ENCODE results near the gene BRSK1. TPM values are rescaled to one million over a fixed set of nuclear protein-coding genes. Genes with fewer than 3 reads are reported as not detected.
"Not testable (repeated sequence)": the region's sequence is repeated elsewhere in the genome, so short reads cannot be mapped to it uniquely, and the experiment has no call there.

The BRSK1 gene
- polyA plus RNA-seq, 2 of the 4 experiments (the other 2 are of a cell fraction), result 5.4 to 6.6 TPM

DNA sequence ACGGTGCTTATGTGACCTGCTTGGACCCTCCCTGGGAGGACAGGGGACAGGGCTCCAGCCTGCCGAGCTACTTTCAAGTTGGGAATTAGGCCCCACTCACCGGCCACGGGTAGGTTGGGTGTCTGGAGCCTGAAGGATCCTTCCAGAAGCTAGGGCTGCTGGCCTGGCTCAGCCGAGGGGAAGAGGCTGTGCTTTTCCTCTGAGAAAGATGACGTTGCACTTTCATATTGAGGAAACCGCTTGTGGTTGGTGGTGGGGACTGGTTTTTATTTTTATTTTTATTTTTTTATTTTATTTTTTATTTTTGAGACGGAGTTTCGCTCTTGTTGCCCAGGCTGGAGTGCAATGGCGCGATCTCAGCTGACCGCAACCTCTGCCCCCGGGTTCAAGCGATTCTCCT, 41.4 kb downstream of the BRSK1 start, which contains the start of gene TMEM150B:
Gene TMEM150B, minus strand, starts transcription at position 170 of the 400 bp plus-strand sequence. CDS start 4,305 bp downstream, outside the sequence.
- POLR2A ChIA-PET, result no interaction called here
- CTCF ChIA-PET, result interaction anchor here (1.1 to 21.1 kb wide), 9 partner anchors 9 to 184 kb away, joined by 3 to 306 read pairs (median 4); partner anchors contain the start of gene KMT5C
- TF ChIP-seq MAFK (IDR thresholded peaks at IDR 0.05; ENCODE audit: partially characterized antibody), result peak; percentile 40
- TF ChIP-seq EHMT2 (IDR thresholded peaks at IDR 0.05; ENCODE audit: low read depth), result no peak
- Histone ChIP-seq H3K27ac (peak within 1 kb of the TSS in 1 of 2 experiments; percentile 65; a peak in 3 of 6 replicates), H3K4me3 (no peak within 1 kb of the TSS), H3K4me2 (no peak within 1 kb of the TSS), H3K4me1 (peaks cover 33% of the 10 kb centered on the region), H3K9me3 (no peaks in the 10 kb centered on the region)
- FAIRE-seq (no peak), DNase-seq (ENCODE audit: low read depth in 1 of 2, low spot score in 1 of 2) (no peak), ATAC-seq (no peak)
- 91% methylated on average over 14 of the region's 14 CpGs for WGBS (ENCODE audit: missing lambda C conversion rate)

DNA sequence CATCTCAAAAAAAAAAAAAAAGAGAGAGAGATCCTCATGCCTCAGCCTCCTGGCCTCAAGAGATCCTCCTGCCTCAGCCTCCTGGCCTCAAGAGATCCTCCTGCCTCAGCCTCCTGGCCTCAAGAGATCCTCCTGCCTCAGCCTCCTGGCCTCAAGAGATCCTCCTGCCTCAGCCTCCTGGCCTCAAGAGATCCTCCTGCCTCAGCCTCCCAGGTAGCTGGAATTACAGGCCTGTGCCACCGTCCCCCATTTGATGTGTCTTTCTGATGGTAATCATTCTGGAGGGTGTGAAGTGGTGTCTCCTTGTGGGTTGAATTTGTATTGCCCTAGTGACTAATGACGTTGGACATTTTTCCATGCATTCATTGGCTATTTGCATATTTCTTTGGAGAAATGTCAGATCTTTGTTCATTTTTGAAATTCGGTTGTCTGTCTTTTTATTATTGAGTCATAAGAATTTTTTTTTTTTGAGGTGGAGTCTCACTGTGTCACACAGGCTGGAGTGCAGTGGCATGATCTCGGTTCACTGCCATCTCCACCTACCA, 45.0 kb downstream of the BRSK1 start:
- H3K4me2 ChIP-seq; DNase-seq (ENCODE audit: low read depth in 1 of 2, low spot score in 1 of 2); H3K9me3 ChIP-seq; FAIRE-seq; H3K4me3 ChIP-seq; H3K27ac ChIP-seq; POLR2A ChIA-PET: not testable (repeated sequence)
- H3K4me1 ChIP-seq, result peaks cover 14% of the 10 kb centered on the region
- TF ChIP-seq RFX5 (IDR thresholded peaks at IDR 0.05) (peak; percentile 98), KDM1A (IDR thresholded peaks at IDR 0.05; ENCODE audit: low read depth) (peak; percentile 17; the same call in 1 of the 2 replicates)
- CTCF ChIA-PET, result interaction anchor here (0.6 to 21.1 kb wide), 4 partner anchors 26 to 70 kb away, joined by 3 to 306 read pairs (median 4); no protein-coding TSS in a partner anchor
- 70% methylated on average over 4 of the region's 4 CpGs for WGBS (ENCODE audit: missing lambda C conversion rate)
- peak in 1 of 2 experiments; percentile 44; a peak in 3 of 6 replicates for ATAC-seq

DNA sequence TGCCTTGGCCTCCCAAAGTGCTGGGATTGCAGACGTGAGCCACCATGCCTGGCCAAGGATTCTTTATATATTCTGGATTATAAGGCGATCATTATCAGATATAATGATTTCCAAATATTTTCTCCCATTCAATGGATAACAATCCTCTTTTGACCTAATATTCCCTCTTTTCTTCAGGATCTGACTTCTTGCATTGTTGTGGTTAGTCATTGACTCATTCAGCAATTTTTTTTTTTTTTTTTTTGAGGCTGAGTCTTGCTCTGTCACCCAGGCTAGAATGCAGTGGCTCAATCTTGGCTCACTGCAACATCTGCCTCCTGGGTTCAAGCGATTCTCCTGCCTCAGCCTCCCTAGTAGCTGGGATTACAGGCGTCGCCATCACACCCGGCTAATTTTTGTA, 46.0 kb downstream of the BRSK1 start:
- Histone ChIP-seq H3K4me1 (peaks cover 17% of the 10 kb centered on the region), H3K27ac (0 out of 6 replicates have a peak overlapping the region, but pooled peaks of 1 of the 2 experiments have one; percentile 3)
- DNase-seq (ENCODE audit: low read depth in 1 of 2, low spot score in 1 of 2); H3K9me3 ChIP-seq; H3K4me3 ChIP-seq; FAIRE-seq; H3K4me2 ChIP-seq; POLR2A ChIA-PET: not testable (repeated sequence)
- CTCF ChIA-PET, result interaction anchor here (0.7 to 21.1 kb wide), 4 partner anchors 16 to 38 kb away, joined by 3 to 306 read pairs (median 6); no protein-coding TSS in a partner anchor
- TF ChIP-seq FOSL2 (IDR thresholded peaks at IDR 0.05) (0 out of 2 replicates have a peak, but pooled peaks have one; percentile 6), FOSL2 (CRISPR knock-in tag; IDR thresholded peaks at IDR 0.05) (peak; percentile 22; the same call in 1 of the 2 replicates)
- 0 out of 6 replicates have a peak, but pooled peaks of 1 of the 2 experiments have one; percentile 17 for ATAC-seq
- 83% methylated on average over 6 of the region's 6 CpGs for WGBS (ENCODE audit: missing lambda C conversion rate)

DNA sequence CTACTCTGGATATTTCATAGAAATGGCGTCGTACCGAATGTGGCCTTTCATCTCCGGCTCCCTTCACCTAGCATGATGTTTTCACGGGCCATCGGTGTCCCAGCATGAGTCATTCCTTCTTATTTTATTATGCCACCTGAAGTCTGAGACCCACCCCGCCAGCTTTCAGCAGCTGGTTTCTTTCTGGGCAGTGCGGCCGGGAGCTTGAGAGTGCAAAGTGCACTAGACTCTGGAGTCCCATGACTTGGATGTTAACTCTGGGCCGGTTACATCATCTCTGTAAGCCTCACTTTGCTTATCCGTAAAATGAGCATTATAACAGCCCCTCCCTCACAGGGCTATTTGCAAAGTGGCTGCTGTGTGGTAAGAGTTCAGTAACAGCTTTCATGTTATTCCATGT, 50.1 kb downstream of the BRSK1 start:
- WGBS (ENCODE audit: missing lambda C conversion rate), result 70% methylated on average over 11 of the region's 11 CpGs
- H3K4me1 ChIP-seq, result peaks cover 10% of the 10 kb centered on the region
- H3K27ac ChIP-seq, result peak overlapping the region in 1 of 2 experiments; percentile 20; a peak in 3 of 6 replicates
- ChIA-PET POLR2A (no interaction called here), CTCF (interaction anchor here (1.2 to 4.4 kb wide), 3 partner anchors 12 to 50 kb away, joined by 4 to 34 read pairs (median 5); no protein-coding TSS in a partner anchor)
- no peak for DNase-seq (ENCODE audit: low read depth in 1 of 2, low spot score in 1 of 2)
- no peak for TF ChIP-seq FOSL2 (IDR thresholded peaks at IDR 0.05)
- TF ChIP-seq FOSL2 (CRISPR knock-in tag; IDR thresholded peaks at IDR 0.05), result peak; percentile 29; the same call in 1 of the 2 replicates
- TF ChIP-seq NFE2L2 (conservative IDR thresholded peaks at IDR 0.05; ENCODE audit: low read length), result no peak
- no peak for TF ChIP-seq KDM5A (IDR thresholded peaks at IDR 0.05)
- no peak overlapping the region for H3K4me3 ChIP-seq
- no peak for FAIRE-seq
- no peak for ATAC-seq
- H3K9me3 ChIP-seq, result no peaks in the 10 kb centered on the region
- peak overlapping the region; percentile 1; the same call in 1 of the 3 replicates for H3K4me2 ChIP-seq

DNA sequence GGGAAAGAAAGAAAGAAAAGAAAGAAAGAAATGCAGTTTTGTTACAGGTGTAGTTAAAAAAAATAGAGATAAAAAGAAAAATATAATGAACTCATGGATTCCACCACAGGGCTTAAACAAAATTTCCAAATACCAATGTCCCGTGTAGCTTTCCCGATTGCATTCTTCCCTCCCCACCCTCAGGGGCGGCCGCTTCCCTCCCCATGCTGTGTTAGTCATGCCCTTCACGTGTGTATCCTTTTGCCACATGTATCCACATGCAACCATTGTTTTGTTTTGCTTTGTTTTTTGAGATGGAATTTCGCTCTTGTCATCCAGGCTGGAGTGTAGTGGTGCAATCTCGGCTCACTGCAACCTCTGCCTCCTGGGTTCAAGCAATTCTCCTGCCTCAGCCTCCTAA, 52.3 kb downstream of the BRSK1 start:
- POLR2A ChIA-PET, result interaction anchor here (0.7 to 1.0 kb wide), 2 partner anchors 42 to 72 kb away, joined by 3 to 5 read pairs; no protein-coding TSS in a partner anchor
- no peak for ATAC-seq
- WGBS (ENCODE audit: missing lambda C conversion rate), result 66% methylated on average over 7 of the region's 7 CpGs
- Histone ChIP-seq H3K4me2 (no peak overlapping the region), H3K27ac (no peak overlapping the region), H3K4me3 (no peak overlapping the region), H3K4me1 (peaks cover 10% of the 10 kb centered on the region), H3K9me3 (no peaks in the 10 kb centered on the region)
- no peak for DNase-seq (ENCODE audit: low read depth in 1 of 2, low spot score in 1 of 2)
- FAIRE-seq, result no peak
- CTCF ChIA-PET, result interaction anchor here (0.7 to 4.9 kb wide), 5 partner anchors 11 to 73 kb away, joined by 3 to 84 read pairs (median 24); partner anchors contain the start of gene TMEM150B
- TF ChIP-seq EHF (CRISPR knock-in tag; IDR thresholded peaks at IDR 0.05), result no peak
- TF ChIP-seq, protein P1, sequence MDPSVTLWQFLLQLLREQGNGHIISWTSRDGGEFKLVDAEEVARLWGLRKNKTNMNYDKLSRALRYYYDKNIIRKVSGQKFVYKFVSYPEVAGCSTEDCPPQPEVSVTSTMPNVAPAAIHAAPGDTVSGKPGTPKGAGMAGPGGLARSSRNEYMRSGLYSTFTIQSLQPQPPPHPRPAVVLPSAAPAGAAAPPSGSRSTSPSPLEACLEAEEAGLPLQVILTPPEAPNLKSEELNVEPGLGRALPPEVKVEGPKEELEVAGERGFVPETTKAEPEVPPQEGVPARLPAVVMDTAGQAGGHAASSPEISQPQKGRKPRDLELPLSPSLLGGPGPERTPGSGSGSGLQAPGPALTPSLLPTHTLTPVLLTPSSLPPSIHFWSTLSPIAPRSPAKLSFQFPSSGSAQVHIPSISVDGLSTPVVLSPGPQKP (IDR thresholded peaks at IDR 0.05; ENCODE audit: low read depth, low read length), result no peak
- TF ChIP-seq ESRRA (IDR thresholded peaks at IDR 0.05; ENCODE audit: borderline replicate concordance, low read length), result no peak
- no peak for TF ChIP-seq POLR2A (IDR thresholded peaks at IDR 0.05; ENCODE audit: low read length)
- no peak for TF ChIP-seq CEBPB (IDR thresholded peaks at IDR 0.05)
- TF ChIP-seq HOXB5 (CRISPR knock-in tag; IDR thresholded peaks at IDR 0.05), result no peak
- no peak for TF ChIP-seq CBX8 (IDR thresholded peaks at IDR 0.05)
- TF ChIP-seq RNF2 (IDR thresholded peaks at IDR 0.05; ENCODE audit: borderline replicate concordance, low read depth), result no peak
- TF ChIP-seq SMC3 (IDR thresholded peaks at IDR 0.05), result no peak
- no peak for TF ChIP-seq RFX5 (IDR thresholded peaks at IDR 0.05)
- TF ChIP-seq, protein P2, sequence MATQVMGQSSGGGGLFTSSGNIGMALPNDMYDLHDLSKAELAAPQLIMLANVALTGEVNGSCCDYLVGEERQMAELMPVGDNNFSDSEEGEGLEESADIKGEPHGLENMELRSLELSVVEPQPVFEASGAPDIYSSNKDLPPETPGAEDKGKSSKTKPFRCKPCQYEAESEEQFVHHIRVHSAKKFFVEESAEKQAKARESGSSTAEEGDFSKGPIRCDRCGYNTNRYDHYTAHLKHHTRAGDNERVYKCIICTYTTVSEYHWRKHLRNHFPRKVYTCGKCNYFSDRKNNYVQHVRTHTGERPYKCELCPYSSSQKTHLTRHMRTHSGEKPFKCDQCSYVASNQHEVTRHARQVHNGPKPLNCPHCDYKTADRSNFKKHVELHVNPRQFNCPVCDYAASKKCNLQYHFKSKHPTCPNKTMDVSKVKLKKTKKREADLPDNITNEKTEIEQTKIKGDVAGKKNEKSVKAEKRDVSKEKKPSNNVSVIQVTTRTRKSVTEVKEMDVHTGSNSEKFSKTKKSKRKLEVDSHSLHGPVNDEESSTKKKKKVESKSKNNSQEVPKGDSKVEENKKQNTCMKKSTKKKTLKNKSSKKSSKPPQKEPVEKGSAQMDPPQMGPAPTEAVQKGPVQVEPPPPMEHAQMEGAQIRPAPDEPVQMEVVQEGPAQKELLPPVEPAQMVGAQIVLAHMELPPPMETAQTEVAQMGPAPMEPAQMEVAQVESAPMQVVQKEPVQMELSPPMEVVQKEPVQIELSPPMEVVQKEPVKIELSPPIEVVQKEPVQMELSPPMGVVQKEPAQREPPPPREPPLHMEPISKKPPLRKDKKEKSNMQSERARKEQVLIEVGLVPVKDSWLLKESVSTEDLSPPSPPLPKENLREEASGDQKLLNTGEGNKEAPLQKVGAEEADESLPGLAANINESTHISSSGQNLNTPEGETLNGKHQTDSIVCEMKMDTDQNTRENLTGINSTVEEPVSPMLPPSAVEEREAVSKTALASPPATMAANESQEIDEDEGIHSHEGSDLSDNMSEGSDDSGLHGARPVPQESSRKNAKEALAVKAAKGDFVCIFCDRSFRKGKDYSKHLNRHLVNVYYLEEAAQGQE (IDR thresholded peaks at IDR 0.05), result no peak
- TF ChIP-seq, protein P3, sequence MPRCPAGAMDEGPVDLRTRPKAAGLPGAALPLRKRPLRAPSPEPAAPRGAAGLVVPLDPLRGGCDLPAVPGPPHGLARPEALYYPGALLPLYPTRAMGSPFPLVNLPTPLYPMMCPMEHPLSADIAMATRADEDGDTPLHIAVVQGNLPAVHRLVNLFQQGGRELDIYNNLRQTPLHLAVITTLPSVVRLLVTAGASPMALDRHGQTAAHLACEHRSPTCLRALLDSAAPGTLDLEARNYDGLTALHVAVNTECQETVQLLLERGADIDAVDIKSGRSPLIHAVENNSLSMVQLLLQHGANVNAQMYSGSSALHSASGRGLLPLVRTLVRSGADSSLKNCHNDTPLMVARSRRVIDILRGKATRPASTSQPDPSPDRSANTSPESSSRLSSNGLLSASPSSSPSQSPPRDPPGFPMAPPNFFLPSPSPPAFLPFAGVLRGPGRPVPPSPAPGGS (IDR thresholded peaks at IDR 0.05), result no peak
- TF ChIP-seq NPAS2 (CRISPR knock-in tag; IDR thresholded peaks at IDR 0.05; ENCODE audit: borderline replicate concordance), result no peak
- no peak for TF ChIP-seq KDM1A (IDR thresholded peaks at IDR 0.05; ENCODE audit: low read depth)

Data from A549 (cell line).